GM12874 (cell line): ENCODE measurements around the gene BACH2.

Experiments used
- TF ChIP-seq, protein P1 (sequence below): IDR thresholded peaks from 2 replicates; pipeline ENCODE4 v1.5.1; 2011; ENCODE audit warnings: low read depth, mild to moderate bottlenecking, control low read depth, low read length, moderate library complexity; ENCODE audit not compliant: insufficient read depth

Gene BACH2

GRCh38 chr6:90078513-90079289 is 217.9 kb downstream of the BACH2 start:
- TF ChIP-seq, protein P1, sequence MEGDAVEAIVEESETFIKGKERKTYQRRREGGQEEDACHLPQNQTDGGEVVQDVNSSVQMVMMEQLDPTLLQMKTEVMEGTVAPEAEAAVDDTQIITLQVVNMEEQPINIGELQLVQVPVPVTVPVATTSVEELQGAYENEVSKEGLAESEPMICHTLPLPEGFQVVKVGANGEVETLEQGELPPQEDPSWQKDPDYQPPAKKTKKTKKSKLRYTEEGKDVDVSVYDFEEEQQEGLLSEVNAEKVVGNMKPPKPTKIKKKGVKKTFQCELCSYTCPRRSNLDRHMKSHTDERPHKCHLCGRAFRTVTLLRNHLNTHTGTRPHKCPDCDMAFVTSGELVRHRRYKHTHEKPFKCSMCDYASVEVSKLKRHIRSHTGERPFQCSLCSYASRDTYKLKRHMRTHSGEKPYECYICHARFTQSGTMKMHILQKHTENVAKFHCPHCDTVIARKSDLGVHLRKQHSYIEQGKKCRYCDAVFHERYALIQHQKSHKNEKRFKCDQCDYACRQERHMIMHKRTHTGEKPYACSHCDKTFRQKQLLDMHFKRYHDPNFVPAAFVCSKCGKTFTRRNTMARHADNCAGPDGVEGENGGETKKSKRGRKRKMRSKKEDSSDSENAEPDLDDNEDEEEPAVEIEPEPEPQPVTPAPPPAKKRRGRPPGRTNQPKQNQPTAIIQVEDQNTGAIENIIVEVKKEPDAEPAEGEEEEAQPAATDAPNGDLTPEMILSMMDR, result no peak

- TF ChIP-seq, protein P1, result no peak
Observed at GRCh38 chr6:90076511-90077415, 219.9 kb downstream of the BACH2 start.

GRCh38 chr6:90074161-90074850 is 222.3 kb downstream of the BACH2 start:
- TF ChIP-seq, protein P1, result no peak

- TF ChIP-seq, protein P1, result no peak
Observed at GRCh38 chr6:90072935-90073464, 223.6 kb downstream of the BACH2 start.

GRCh38 chr6:90072501-90072900 is 224.1 kb downstream of the BACH2 start:
- TF ChIP-seq, protein P1, result no peak

DNA sequence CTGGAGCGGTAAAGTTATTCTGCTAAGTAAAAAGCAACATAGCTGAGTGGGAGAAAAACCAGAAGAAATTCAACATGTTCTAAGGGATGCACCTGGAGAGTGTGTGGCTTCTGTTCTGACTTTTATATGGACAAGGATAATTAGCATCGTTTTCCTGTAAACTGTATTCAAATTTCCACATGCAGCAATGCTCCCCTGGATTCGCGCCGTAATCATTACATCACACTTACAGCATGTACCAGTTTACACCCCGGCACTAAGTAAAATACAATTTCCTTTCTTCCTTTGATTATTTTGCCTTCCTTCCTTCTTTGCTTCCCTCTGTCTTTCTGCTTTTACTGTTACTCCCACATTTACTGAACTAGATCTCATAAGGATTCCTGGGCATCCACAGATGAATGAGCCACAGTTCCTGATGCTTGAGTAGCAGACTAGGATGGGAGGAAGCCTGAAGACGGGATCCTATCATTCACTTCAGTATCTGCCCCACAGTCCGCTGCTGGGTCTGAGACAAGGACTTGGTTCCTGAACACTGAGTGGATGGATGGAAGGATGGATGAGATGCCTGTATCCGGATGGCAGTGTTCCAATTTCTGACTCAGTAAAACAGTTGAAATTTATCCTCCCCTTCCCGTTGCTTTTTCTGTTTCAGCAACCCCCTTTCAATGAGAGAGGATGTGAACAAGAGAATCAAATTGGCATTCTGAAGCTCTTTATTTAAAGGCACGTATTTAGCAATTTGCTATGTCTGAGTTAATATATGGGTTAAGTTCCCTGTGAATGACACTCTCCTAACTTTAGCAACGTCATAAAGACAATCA is 227.7 kb downstream of the BACH2 start:
- TF ChIP-seq, protein P1, result no peak
